Adrenal gland (tissue), 12 donors: ENCODE measurements around the gene LTA. TPM values are rescaled to one million over a fixed set of nuclear protein-coding genes. Genes with fewer than 3 reads are reported as not detected.

ENCODE experiments used
- DNase-seq, 7 donors: peaks; one replicate each; pipeline ENCODE4 v3.0.0-alpha.2; 2019 to 2020
- H3K27ac ChIP-seq, 5 donors: fragments of 200-600 bp; sonication (generic) in 4 of 5; 1 replicate in 3 of 5; 2 replicates in 2 of 5; pipeline versions ENCODE4 v1.5.1 to v1.8.0; 2016 to 2020; ENCODE audit warnings: mild to moderate bottlenecking in 1 of 5
- H3K27me3 ChIP-seq: fragments of 200-600 bp; 2 replicates; pipeline ENCODE4 v1.8.0; 2021
- H3K36me3 ChIP-seq, 2 donors: fragments of 200-600 bp; replicated peaks in 1 of 2; 1 replicate in 1 of 2; 2 replicates in 1 of 2; pipeline versions ENCODE4 v1.5.1 to v1.8.0; 2018 to 2022
- H3K4me1 ChIP-seq, 2 donors: fragments of 200-600 bp; replicated peaks in 1 of 2; 1 replicate in 1 of 2; 2 replicates in 1 of 2; pipeline versions ENCODE4 v1.5.1 to v1.8.0; 2018 to 2021
- H3K4me3 ChIP-seq, 4 donors: fragments of 200-600 bp; sonication (generic) in 3 of 4; one replicate each; pipeline ENCODE4 v1.5.1; 2016 to 2018
- H3K9me3 ChIP-seq, 3 donors: fragments of 200-600 bp; sonication (generic) in 1 of 3; replicated peaks in 1 of 3; 1 replicate in 2 of 3; 2 replicates in 1 of 3; pipeline versions ENCODE4 v1.5.1 to v1.8.0; 2016 to 2021
- CTCF ChIP-seq, 6 experiments: fragments of 450-650 bp in 4 of 6; fragments of 200-600 bp in 2 of 6; sonication (generic) in 1 of 6; IDR thresholded peaks; 1 replicate in 5 of 6; 2 replicates in 1 of 6; pipeline versions ENCODE4 v1.5.1 to v1.8.0; 2016 to 2021; ENCODE audit warnings: antibody characterized with exemption in 6 of 6, mild to moderate bottlenecking in 2 of 6, moderate library complexity in 1 of 6
- POLR2A ChIP-seq, 2 donors: fragments of 450-650 bp; IDR thresholded peaks; one replicate each; pipeline ENCODE4 v1.6.1; 2017; ENCODE audit warnings: antibody characterized with exemption in 2 of 2, mild to moderate bottlenecking in 2 of 2, moderate library complexity in 1 of 2
- WGBS, 4 donors: extraction: QIAGEN DNeasy Blood & Tissue Kit in 2 of 4; methylation state at CpG; one replicate each; pipeline versions ENCODE4 v1.1.5 to v1.1.7; 2013 to 2017; 5-methylcytosine and 5-hydroxymethylcytosine counted together
- intact Hi-C, 2 donors: fragments of 100-400 bp; cut with DNase I; formaldehyde crosslinking; loops; one replicate each; pipeline versions ENCODE4 v1.14.1 to v1.15.0; 2022 to 2023
- polyA plus RNA-seq, 3 donors: library from polyadenylated mRNA; stranded (reverse); fragments of 200-250 nt in 2 of 3; fragments of 350-450 nt in 1 of 3; fragmentation: Illumina TruSeq in 1 of 3; extraction: RNeasy Lipid Tissue Mini Kit (QIAGEN cat#74804) in 1 of 3; gene quantifications; one replicate each; pipeline ENCODE4 v1.2.3, GENCODE V29; 2013 to 2014
- total RNA-seq, 9 donors: library from RNA; depleted of rRNA in 4 of 9; stranded (reverse); fragments of >200 nt in 4 of 9; fragments of 120-200 nt in 1 of 9; fragmentation: NEBNext Ultra II Directional in 1 of 9; extraction: Animal tissue kit (Norgen Biotek cat#: 25700) in 1 of 9; gene quantifications; one replicate each; pipeline versions ENCODE4 v1.1.0 to v1.2.4, GENCODE V29; 2013 to 2023
- donor health status: healthy with polysubstance abuse.
- donor health status: Bipolar disorder and iron deficiency.
- donor health status: DM: yes; HTN: yes; CAD: no.
- donor health status: DM: no; HTN: no; CAD: no.
- donor health status: DM: no; HTN: no; CAD: no.
- donor health status: DM: yes; HTN: yes; CAD: no.

LTA gene
- total and polyA plus RNA-seq, 12 donors: 0.20 to 1.4 (median 0.95) TPM; not detected in 8

- 80 to 100% (median 84%) methylated on average over 1 of the region's 1 CpG for whole genome bisulfite sequencing, 4 donors
- no peak for DNase-seq
- Histone ChIP-seq H3K9me3 (no peaks in the 10 kb centered on the region), H3K4me1 (no peaks in the 10 kb centered on the region), H3K27ac (no peak overlapping the region), H3K4me3 (no peak overlapping the region), H3K36me3 (no peaks in the 10 kb centered on the region), H3K27me3 (no peaks in the 10 kb centered on the region)
- TF ChIP-seq CTCF (IDR thresholded peaks at IDR 0.05) (no peak), POLR2A (IDR thresholded peaks at IDR 0.05) (no peak)
- intact Hi-C loops: no loop called here
These were observed 2.1 kb upstream of the LTA start for GRCh38 chr6:31569861-31570536.

- Histone ChIP-seq H3K9me3 (no peaks in the 10 kb centered on the region), H3K36me3 (no peaks in the 10 kb centered on the region), H3K27ac (no peak overlapping the region), H3K4me3 (no peak overlapping the region), H3K4me1 (no peaks in the 10 kb centered on the region), H3K27me3 (no peaks in the 10 kb centered on the region)
- no peak for DNase-seq
- intact Hi-C loops: no loop called here
- TF ChIP-seq POLR2A (IDR thresholded peaks at IDR 0.05) (no peak), CTCF (IDR thresholded peaks at IDR 0.05) (no peak)
- WGBS, 4 donors: 85 to 89% (median 87%) methylated on average over 9 of the region's 9 CpGs
These were observed 1.4 kb downstream of the LTA start for GRCh38 chr6:31573239-31574105.

- no peak overlapping the region for H3K4me3 ChIP-seq
- no peaks in the 10 kb centered on the region for H3K27me3 ChIP-seq
- DNase-seq: no peak
- no peaks in the 10 kb centered on the region for H3K9me3 ChIP-seq
- H3K36me3 ChIP-seq: no peaks in the 10 kb centered on the region
- H3K27ac ChIP-seq: peak overlapping the region in 1 of 5 donors; percentile 65
- intact Hi-C loops: no loop called here
- no peaks in the 10 kb centered on the region for H3K4me1 ChIP-seq
- 69 to 83% (median 76%) methylated on average over 13 to 14 of the region's 14 CpGs for WGBS, 4 donors
- no peak for TF ChIP-seq POLR2A (IDR thresholded peaks at IDR 0.05)
- no peak for TF ChIP-seq CTCF (IDR thresholded peaks at IDR 0.05)
These were observed 2.3 kb downstream of the LTA start for GRCh38 chr6:31574106-31575061.
